ENCODE results near the gene CRIP2.

DNA sequence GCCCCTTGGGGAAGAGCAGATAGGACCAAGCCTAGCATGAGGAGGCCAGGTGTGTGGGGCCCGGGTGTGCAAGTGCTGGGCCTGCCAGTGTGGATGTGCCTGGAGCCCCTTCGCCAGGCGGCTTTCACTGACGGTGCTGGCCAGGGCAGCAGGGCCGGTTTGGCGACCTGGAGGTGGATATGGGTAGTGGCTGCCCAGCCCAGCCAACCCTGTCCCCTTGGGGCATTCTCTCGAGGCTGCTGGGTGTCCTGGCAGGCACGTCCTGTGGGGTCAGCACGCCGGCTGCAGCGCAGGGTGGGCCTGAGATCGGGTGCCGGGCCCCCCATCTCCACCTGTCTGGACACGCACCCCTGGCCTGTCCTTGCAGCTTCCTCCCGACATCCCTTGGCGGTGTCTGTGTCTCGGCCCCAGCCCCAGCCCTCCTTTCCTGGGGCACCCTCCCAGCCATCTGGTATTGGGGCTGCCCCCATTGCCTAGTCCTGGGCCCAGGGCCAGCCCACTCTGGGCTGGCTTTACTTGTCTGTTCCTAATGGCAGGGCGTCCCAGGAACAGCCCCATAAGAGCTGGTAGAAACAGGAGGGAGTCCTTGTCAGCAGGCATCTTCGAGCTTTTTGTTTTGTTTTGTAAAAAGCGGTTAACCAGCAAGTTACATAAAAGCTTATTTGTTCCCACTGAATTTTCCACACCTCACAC is 7.2 kb upstream of the CRIP2 start:
- TF ChIP-seq EZH2phosphoT487 (IDR thresholded peaks at IDR 0.05; ENCODE audit: insufficient read depth, low read depth) (no peak), EZH2 (IDR thresholded peaks at IDR 0.05; ENCODE audit: insufficient read depth, poor library complexity, severe bottlenecking) (no peak)
